ENCODE data around the gene CAPN13. TPM values are rescaled to one million over a fixed set of nuclear protein-coding genes. Genes with fewer than 3 reads are reported as not detected.

Gene CAPN13
- total RNA-seq, 4 donors from 2014 or later = 0.18 to 5.8 (median 1.8) TPM

- intact Hi-C loops (cut with DNase I) = no loop called here
- Histone ChIP-seq H3K27ac (no peak overlapping the region), H3K9me3 (peaks cover 0 to 13% (median 0%) of the 10 kb centered on the region in 3 donors), H3K27me3 (no peaks in the 10 kb centered on the region), H3K4me3 (no peak overlapping the region), H3K36me3 (no peaks in the 10 kb centered on the region), H3K4me1 (peaks cover 0 to 12% (median 0%) of the 10 kb centered on the region in 3 donors)
- DNase-seq = no peak
- WGBS, 2 donors = 30 to 34% methylated on average over 2 of the region's 2 CpGs
- TF ChIP-seq CTCF (IDR thresholded peaks at IDR 0.05) (no peak), POLR2A (IDR thresholded peaks at IDR 0.05) (no peak)
Measured at GRCh38 chr2:30826481-30826880, 19.2 kb upstream of the CAPN13 start.

GRCh38 chr2:30823452-30823851 is 16.2 kb upstream of the CAPN13 start:
- 78 to 85% methylated on average over 9 of the region's 9 CpGs for WGBS, 2 donors
- no peak overlapping the region for H3K27ac ChIP-seq
- intact Hi-C loops (cut with DNase I) = no loop called here
- no peak overlapping the region for H3K4me3 ChIP-seq
- H3K27me3 ChIP-seq = no peaks in the 10 kb centered on the region
- H3K9me3 ChIP-seq = no peaks in the 10 kb centered on the region
- H3K4me1 ChIP-seq = peaks cover 0 to 12% (median 0%) of the 10 kb centered on the region in 3 donors
- H3K36me3 ChIP-seq = no peaks in the 10 kb centered on the region
- DNase-seq = no peak
- TF ChIP-seq POLR2A (IDR thresholded peaks at IDR 0.05) (no peak), CTCF (IDR thresholded peaks at IDR 0.05) (no peak)

GRCh38 chr2:30821960-30822359 is 14.7 kb upstream of the CAPN13 start:
- Histone ChIP-seq H3K4me1 (peaks cover 0 to 11% (median 0%) of the 10 kb centered on the region in 3 donors), H3K27me3 (no peaks in the 10 kb centered on the region), H3K9me3 (no peaks in the 10 kb centered on the region), H3K4me3 (no peak overlapping the region), H3K27ac (no peak overlapping the region), H3K36me3 (no peaks in the 10 kb centered on the region)
- intact Hi-C loops (cut with DNase I) = no loop called here
- WGBS, 2 donors = 70 to 82% methylated on average over 2 to 8 of the region's 9 CpGs
- DNase-seq = no peak
- TF ChIP-seq POLR2A (IDR thresholded peaks at IDR 0.05) (no peak), CTCF (IDR thresholded peaks at IDR 0.05) (no peak)

- TF ChIP-seq POLR2A (IDR thresholded peaks at IDR 0.05) (no peak), CTCF (IDR thresholded peaks at IDR 0.05) (no peak)
- Histone ChIP-seq H3K9me3 (no peaks in the 10 kb centered on the region), H3K27me3 (no peaks in the 10 kb centered on the region), H3K4me1 (no peaks in the 10 kb centered on the region), H3K27ac (no peak overlapping the region), H3K36me3 (no peaks in the 10 kb centered on the region), H3K4me3 (no peak overlapping the region)
- DNase-seq = no peak
- WGBS, 2 donors = 81 to 82% methylated on average over 11 to 12 of the region's 12 CpGs
- intact Hi-C loops (cut with DNase I) = no loop called here
Measured at GRCh38 chr2:30820381-30821055, 13.3 kb upstream of the CAPN13 start.

GRCh38 chr2:30809938-30810337 is 2.7 kb upstream of the CAPN13 start:
- Histone ChIP-seq H3K9me3 (no peaks in the 10 kb centered on the region), H3K4me1 (peaks cover 0 to 42% (median 2%) of the 10 kb centered on the region in 3 donors), H3K27me3 (peaks cover 0 to 26% (median 0%) of the 10 kb centered on the region in 4 donors), H3K4me3 (no peak overlapping the region), H3K36me3 (no peaks in the 10 kb centered on the region), H3K27ac (no peak overlapping the region)
- DNase-seq = no peak
- intact Hi-C loops (cut with DNase I) = no loop called here
- no peak for TF ChIP-seq POLR2A (IDR thresholded peaks at IDR 0.05)
- no peak for TF ChIP-seq CTCF (IDR thresholded peaks at IDR 0.05)
- whole genome bisulfite sequencing, 2 donors = 17 to 22% methylated on average over 3 of the region's 4 CpGs

All from esophagus squamous epithelium (tissue), 5 donors.